Gastrocnemius medialis (tissue), 4 donors: ENCODE data around the gene BRWD1. TPM values are rescaled to one million over a fixed set of nuclear protein-coding genes. Genes with fewer than 3 reads are reported as not detected.

Experiments used
- ATAC-seq, 2 donors: fragments of 150-250 bp; one replicate each; pipeline ENCODE4 v1.9.1; 2016
- DNase-seq, 2 donors: peaks; one replicate each; pipeline ENCODE4 v3.0.0-alpha.2; 2019
- H3K27ac ChIP-seq, 4 donors: fragments of 200-600 bp; sonication (generic); 1 replicate in 1 of 4; 2 replicates in 3 of 4; pipeline ENCODE4 v1.5.1; 2016 to 2018; ENCODE audit warnings: mild to moderate bottlenecking in 2 of 4, moderate library complexity in 1 of 4
- H3K27me3 ChIP-seq, 3 donors: fragments of 200-600 bp; sonication (generic) in 2 of 3; 1 replicate in 1 of 3; 2 replicates in 2 of 3; pipeline versions ENCODE4 v1.5.1 to v1.6.0; 2016 to 2019; ENCODE audit warnings: mild to moderate bottlenecking in 1 of 3, moderate library complexity in 1 of 3
- H3K36me3 ChIP-seq, 2 donors: fragments of 200-600 bp; sonication (generic) in 1 of 2; one replicate each; pipeline ENCODE4 v1.5.1; 2017 to 2018
- H3K4me1 ChIP-seq, 2 donors: fragments of 200-600 bp; sonication (generic) in 1 of 2; one replicate each; pipeline ENCODE4 v1.5.1; 2016 to 2017; ENCODE audit warnings: mild to moderate bottlenecking in 2 of 2
- H3K4me3 ChIP-seq, 4 donors: fragments of 200-600 bp; sonication (generic) in 3 of 4; 1 replicate in 1 of 4; 2 replicates in 3 of 4; pipeline ENCODE4 v1.5.1; 2016 to 2019; ENCODE audit warnings: mild to moderate bottlenecking in 2 of 4
- H3K9me3 ChIP-seq, 3 donors: fragments of 200-600 bp; sonication (generic) in 2 of 3; 1 replicate in 1 of 3; 2 replicates in 2 of 3; pipeline ENCODE4 v1.5.1; 2016 to 2019
- POLR2A ChIP-seq, 2 donors: fragments of 450-650 bp; IDR thresholded peaks; one replicate each; pipeline ENCODE4 v1.6.1; 2017; ENCODE audit warnings: antibody characterized with exemption in 2 of 2, mild to moderate bottlenecking in 2 of 2, moderate library complexity in 2 of 2
- in situ Hi-C, 4 donors: fragments of 200-750 bp; cut with MboI; loops; one replicate each; pipeline versions ENCODE4 v1.15.0 to v1.8.0; 2017; ENCODE audit warnings: low sequenced_read_pairs in 4 of 4
- intact Hi-C: fragments of 100-400 bp; cut with DNase I; formaldehyde crosslinking; loops from one replicate; pipeline ENCODE4 v1.15.1; 2023; ENCODE audit warnings: low total_unique reads
- total RNA-seq, 4 donors: library from RNA; depleted of rRNA; stranded (reverse); fragments of >200 nt; gene quantifications; one replicate each; pipeline versions ENCODE4 v1.1.0 to v1.2.3, GENCODE V29; 2016
- TF ChIP-seq, protein P1 (sequence below), 5 experiments: fragments of 450-650 bp in 3 of 5; fragments of 200-600 bp in 2 of 5; sonication (generic) in 2 of 5; IDR thresholded peaks in 4 of 5; conservative IDR thresholded peaks in 1 of 5; 1 replicate in 4 of 5; 2 replicates in 1 of 5; pipeline ENCODE4 v1.5.1; 2016 to 2019; ENCODE audit warnings: antibody characterized with exemption in 5 of 5, mild to moderate bottlenecking in 3 of 5, moderate library complexity in 3 of 5

Gene BRWD1
- total RNA-seq, 4 donors from 2014 or later: 42.2 to 65.7 (median 50.4) TPM

GRCh38 chr21:39149882-39150281 lies 163.6 kb downstream of the BRWD1 start:
- intact Hi-C loops (no loop called here), in situ Hi-C loops (loop anchor here (10.0 to 25.0 kb wide), 2 partner anchors 638 to 645 kb away; no protein-coding TSS in a partner anchor)
- TF ChIP-seq POLR2A (IDR thresholded peaks at IDR 0.05): no peak
- TF ChIP-seq, protein P1, sequence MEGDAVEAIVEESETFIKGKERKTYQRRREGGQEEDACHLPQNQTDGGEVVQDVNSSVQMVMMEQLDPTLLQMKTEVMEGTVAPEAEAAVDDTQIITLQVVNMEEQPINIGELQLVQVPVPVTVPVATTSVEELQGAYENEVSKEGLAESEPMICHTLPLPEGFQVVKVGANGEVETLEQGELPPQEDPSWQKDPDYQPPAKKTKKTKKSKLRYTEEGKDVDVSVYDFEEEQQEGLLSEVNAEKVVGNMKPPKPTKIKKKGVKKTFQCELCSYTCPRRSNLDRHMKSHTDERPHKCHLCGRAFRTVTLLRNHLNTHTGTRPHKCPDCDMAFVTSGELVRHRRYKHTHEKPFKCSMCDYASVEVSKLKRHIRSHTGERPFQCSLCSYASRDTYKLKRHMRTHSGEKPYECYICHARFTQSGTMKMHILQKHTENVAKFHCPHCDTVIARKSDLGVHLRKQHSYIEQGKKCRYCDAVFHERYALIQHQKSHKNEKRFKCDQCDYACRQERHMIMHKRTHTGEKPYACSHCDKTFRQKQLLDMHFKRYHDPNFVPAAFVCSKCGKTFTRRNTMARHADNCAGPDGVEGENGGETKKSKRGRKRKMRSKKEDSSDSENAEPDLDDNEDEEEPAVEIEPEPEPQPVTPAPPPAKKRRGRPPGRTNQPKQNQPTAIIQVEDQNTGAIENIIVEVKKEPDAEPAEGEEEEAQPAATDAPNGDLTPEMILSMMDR (IDR thresholded peaks at IDR 0.05 in 4 of 5, conservative IDR thresholded peaks at IDR 0.05 in 1 of 5): no peak
- ATAC-seq: no peak
- H3K27me3 ChIP-seq: no peaks in the 10 kb centered on the region
- no peaks in the 10 kb centered on the region for H3K36me3 ChIP-seq
- DNase-seq: no peak
- no peak overlapping the region for H3K27ac ChIP-seq
- no peaks in the 10 kb centered on the region for H3K9me3 ChIP-seq
- peaks cover 0 to 5% of the 10 kb centered on the region in 2 donors for H3K4me1 ChIP-seq
- H3K4me3 ChIP-seq: no peak overlapping the region

- H3K9me3 ChIP-seq: no peaks in the 10 kb centered on the region
- intact Hi-C loops: no loop called here
- ATAC-seq: no peak
- TF ChIP-seq, protein P1 (IDR thresholded peaks at IDR 0.05 in 4 of 5, conservative IDR thresholded peaks at IDR 0.05 in 1 of 5): no peak
- no peak for TF ChIP-seq POLR2A (IDR thresholded peaks at IDR 0.05)
- no peak for DNase-seq
- H3K36me3 ChIP-seq: no peaks in the 10 kb centered on the region
- peaks cover 0 to 5% of the 10 kb centered on the region in 2 donors for H3K4me1 ChIP-seq
- H3K4me3 ChIP-seq: no peak overlapping the region
- no peak overlapping the region for H3K27ac ChIP-seq
- no peaks in the 10 kb centered on the region for H3K27me3 ChIP-seq
- in situ Hi-C loops: loop anchor here (10.0 to 25.0 kb wide), 2 partner anchors 637 to 644 kb away; no protein-coding TSS in a partner anchor
Measured at GRCh38 chr21:39148975-39149374, 164.5 kb downstream of the BRWD1 start.

- no peak overlapping the region for H3K4me3 ChIP-seq
- no peaks in the 10 kb centered on the region for H3K27me3 ChIP-seq
- TF ChIP-seq, protein P1 (IDR thresholded peaks at IDR 0.05 in 4 of 5, conservative IDR thresholded peaks at IDR 0.05 in 1 of 5): no peak
- no peak for TF ChIP-seq POLR2A (IDR thresholded peaks at IDR 0.05)
- H3K27ac ChIP-seq: no peak overlapping the region
- H3K4me1 ChIP-seq: peaks cover 9 to 10% of the 10 kb centered on the region in 2 donors
- no peaks in the 10 kb centered on the region for H3K9me3 ChIP-seq
- intact Hi-C loops: no loop called here
- no peak for ATAC-seq
- H3K36me3 ChIP-seq: no peaks in the 10 kb centered on the region
- no peak for DNase-seq
- in situ Hi-C loops: loop anchor here (5.0 to 25.0 kb wide), 3 partner anchors 412 to 639 kb away; no protein-coding TSS in a partner anchor
Measured at GRCh38 chr21:39144191-39144590, 169.2 kb downstream of the BRWD1 start.

GRCh38 chr21:39142972-39143371 lies 170.5 kb downstream of the BRWD1 start:
- intact Hi-C loops (no loop called here), in situ Hi-C loops (loop anchor here (5.0 to 25.0 kb wide), 3 partner anchors 411 to 638 kb away; no protein-coding TSS in a partner anchor)
- Histone ChIP-seq H3K9me3 (no peaks in the 10 kb centered on the region), H3K4me3 (no peak overlapping the region), H3K27me3 (no peaks in the 10 kb centered on the region), H3K36me3 (no peaks in the 10 kb centered on the region), H3K4me1 (peaks cover 9 to 10% of the 10 kb centered on the region in 2 donors), H3K27ac (no peak overlapping the region)
- DNase-seq: no peak
- no peak for TF ChIP-seq POLR2A (IDR thresholded peaks at IDR 0.05)
- TF ChIP-seq, protein P1 (IDR thresholded peaks at IDR 0.05 in 4 of 5, conservative IDR thresholded peaks at IDR 0.05 in 1 of 5): no peak
- ATAC-seq: no peak

DNA sequence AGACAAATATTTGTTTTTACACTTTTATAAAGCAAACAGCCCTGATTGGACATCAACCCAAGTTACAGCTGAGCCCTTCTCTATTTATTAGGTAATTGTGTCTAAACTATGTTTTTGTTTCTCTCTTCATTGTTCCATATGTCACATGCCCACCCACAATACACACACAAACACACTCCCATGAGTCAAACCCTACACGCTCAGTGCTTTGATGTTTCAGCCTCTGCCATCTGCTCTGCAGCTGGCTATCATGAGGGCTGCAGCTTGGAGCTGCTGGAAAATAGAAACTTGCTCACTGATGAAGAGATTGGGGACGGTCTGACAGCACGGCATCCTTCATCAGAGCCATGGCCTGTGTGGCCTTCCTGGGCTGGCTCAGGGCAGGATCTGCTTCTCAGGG lies 171.9 kb downstream of the BRWD1 start:
- no peaks in the 10 kb centered on the region for H3K9me3 ChIP-seq
- intact Hi-C loops: no loop called here

More for the DNA sequence above, 171.9 kb downstream of the BRWD1 start:
- DNase-seq: no peak
- in situ Hi-C loops: loop anchor here (5.0 to 25.0 kb wide), 3 partner anchors 409 to 637 kb away; no protein-coding TSS in a partner anchor
- Histone ChIP-seq H3K36me3 (no peaks in the 10 kb centered on the region), H3K4me3 (no peak overlapping the region), H3K4me1 (peaks cover 9 to 10% of the 10 kb centered on the region in 2 donors), H3K27me3 (no peaks in the 10 kb centered on the region), H3K27ac (no peak overlapping the region)
- TF ChIP-seq, protein P1 (IDR thresholded peaks at IDR 0.05 in 4 of 5, conservative IDR thresholded peaks at IDR 0.05 in 1 of 5): no peak
- TF ChIP-seq POLR2A (IDR thresholded peaks at IDR 0.05): no peak
- no peak for ATAC-seq
